Keratinocyte (primary cell): ENCODE measurements around the gene SPRED2.

Experiments
- CTCF ChIP-seq, 3 experiments: IDR thresholded peaks in 1 of 3; conservative IDR thresholded peaks in 1 of 3; optimal IDR thresholded peaks in 1 of 3; 2 replicates in 2 of 3; 3 replicates in 1 of 3; pipeline versions ENCODE3 to v1.5.1; 2011; ENCODE audit warnings: low read length in 3 of 3, mild to moderate bottlenecking in 3 of 3, moderate library complexity in 2 of 3, control low read depth in 1 of 3, inconsistent platforms in 1 of 3; ENCODE audit not compliant: insufficient read depth in 2 of 3; ENCODE audit errors: extremely low read depth in 1 of 3
- EZH2 ChIP-seq: IDR thresholded peaks from one replicate; pipeline ENCODE4 v1.6.1; 2012; ENCODE audit warnings: inconsistent platforms, mild to moderate bottlenecking, low read length, moderate library complexity

- TF ChIP-seq EZH2 (no peak), CTCF (optimal IDR thresholded peaks at IDR 0.05 in 1 of 3, IDR thresholded peaks at IDR 0.05 in 1 of 3, conservative IDR thresholded peaks at IDR 0.05 in 1 of 3; ENCODE audit: extremely low read depth in 1 of 3, insufficient read depth in 2 of 3, low read length in 3 of 3) (no peak)
Observed at GRCh38 chr2:65296971-65297370, 135.4 kb downstream of the SPRED2 start.
